ENCODE measurements around the gene ZNF598.
"Not testable (repeated sequence)": the region's sequence is repeated elsewhere in the genome, so short reads cannot be mapped to it uniquely, and the experiment has no call there.

The ZNF598 gene

DNA sequence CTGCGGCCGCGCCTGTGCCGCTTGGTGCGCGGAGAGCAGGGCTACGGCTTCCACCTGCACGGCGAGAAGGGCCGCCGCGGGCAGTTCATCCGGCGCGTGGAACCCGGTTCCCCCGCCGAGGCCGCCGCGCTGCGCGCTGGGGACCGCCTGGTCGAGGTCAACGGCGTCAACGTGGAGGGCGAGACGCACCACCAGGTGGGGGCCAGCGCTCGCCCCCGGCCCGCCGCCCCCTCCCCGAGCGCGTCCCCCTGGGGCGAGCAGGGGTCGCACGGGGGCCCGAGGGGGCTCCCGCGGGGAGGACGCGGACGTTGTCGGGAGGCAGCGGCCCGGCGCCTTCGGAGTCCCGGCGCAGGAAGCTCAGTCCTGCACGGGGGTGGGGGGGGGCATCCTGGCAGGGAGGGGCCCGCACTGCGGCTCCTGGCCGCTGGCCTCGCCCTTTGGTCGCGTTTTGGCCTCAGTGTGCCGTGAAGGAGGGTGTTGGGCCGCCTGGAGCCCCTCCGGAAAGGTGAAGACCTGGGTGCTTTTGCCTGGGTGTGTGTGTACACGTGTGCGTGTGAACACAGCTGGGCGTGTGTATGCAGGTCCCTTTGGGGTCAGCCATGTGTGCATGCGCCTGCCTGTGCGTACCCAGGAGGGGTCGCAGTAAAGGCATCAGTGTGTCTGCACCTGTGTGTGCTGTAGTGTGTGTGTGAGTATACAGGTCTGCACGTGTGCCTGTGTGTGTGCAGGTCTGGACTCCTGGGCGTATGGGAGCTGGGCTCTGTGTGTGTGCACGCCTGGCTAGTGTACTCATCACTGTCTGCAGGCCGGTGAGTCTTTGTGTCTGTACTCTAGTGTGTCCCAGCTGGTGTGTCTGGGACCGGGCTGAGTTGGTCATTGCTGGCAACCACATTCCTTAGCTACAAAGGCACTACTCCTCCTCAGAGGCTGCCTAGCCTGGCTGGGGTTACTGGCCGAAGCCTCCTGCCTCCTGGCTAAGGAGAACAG lies 17.7 kb upstream of the ZNF598 start:
- no peak for DNase-seq

DNA sequence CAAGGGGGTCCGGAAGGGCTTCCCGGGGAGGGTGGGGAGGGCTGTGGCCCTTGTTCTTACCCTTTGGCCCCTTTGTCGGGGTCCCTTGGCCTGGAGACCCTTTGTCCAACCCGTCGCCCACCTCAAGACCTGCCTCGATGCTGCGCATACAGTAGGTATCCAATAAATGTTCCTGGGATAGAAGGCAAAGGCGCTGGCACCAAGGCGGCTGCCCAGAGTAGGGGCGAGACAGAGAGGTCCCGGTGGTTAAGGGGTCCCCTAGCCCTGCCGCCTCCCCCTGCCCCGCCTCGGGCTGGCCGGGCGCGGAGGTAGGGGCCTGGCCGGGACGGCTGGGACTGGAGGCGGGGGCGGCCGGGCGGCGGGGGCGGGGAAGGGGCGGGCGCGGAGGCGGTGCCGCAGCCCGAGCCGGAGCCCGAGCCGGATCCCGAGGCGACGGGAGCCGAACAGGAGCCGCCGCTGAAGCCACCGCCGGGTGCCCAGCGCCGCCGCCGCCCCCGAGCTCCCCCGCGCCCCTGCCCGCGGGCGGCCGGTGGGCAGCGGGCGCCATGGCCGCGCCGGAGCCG lies 16.9 kb upstream of the ZNF598 start, which contains the start of gene NHERF2:
Gene NHERF2, plus strand, starts transcription at position 442 of the 563 bp plus-strand sequence. Its CDS starts 104 bp downstream, at position 546.
- no peak for DNase-seq

DNA sequence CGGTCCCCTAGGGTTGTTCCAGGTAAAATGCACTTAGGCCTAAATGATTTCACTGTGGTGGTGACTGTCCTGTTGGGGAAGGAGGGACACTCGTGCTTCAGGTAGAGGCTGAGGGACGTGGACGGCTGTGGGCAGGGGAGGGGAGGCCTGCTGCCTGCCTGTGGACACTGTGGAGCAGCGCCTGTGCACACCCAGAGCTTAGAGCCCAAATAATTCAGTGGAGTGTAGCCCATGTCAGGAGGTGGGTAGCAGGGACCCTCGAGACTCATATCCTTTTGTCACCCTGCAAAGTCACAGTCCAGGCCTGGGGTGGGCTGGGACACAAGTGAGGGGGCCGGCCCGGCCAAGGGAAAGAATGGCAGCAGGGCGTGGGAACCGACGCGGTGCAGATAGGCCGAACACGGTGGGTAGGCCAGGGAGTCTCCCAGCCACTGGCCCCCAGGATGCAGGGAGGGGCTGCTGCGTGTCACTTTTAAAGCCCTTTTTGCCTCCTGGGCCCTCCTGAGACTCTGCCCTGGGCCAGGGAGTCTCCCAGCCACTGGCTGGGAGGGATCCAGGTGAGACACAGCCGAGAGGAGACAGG lies 16.3 kb upstream of the ZNF598 start:
- DNase-seq: no peak

DNA sequence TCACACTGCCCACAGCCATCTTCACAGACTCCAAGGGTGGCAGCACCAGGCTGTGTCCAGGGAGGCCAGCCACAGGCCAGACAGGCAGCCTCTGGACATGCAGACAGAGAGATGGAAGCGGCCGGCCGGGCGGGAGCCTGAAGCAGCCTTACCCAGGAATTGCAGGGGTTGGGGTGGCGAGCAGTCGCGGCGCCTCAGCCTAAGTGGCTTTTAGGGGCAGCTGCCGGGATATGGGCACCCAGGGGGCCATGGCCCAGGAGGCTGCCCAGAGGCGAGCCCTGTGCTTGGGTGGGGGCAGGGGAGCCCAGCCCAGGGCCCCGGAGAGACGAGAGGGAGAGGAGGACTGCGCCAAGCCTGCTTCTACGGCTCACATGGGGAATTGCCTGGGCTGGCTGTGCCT lies 15.6 kb upstream of the ZNF598 start:
- DNase-seq: no peak

DNA sequence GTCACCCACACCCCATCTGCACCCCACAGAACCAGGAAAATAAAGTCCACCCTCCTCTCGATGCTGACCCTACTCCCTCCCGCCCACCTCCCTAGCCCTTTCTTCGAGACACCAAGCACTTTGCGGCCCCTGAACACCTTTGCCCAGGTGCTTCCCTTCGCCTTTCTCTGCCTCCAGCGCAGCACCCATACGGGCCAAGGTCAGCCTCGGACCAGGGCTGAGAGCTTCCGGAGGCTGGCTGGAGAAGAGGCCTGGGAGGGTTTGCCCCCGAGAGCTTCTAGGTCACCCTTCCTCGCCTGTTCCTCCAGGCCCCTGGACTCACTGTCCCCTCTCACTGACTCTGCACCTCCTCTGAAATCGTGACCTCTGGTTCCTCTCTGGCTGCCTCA lies 14.4 kb upstream of the ZNF598 start:
- DNase-seq: no peak

DNA sequence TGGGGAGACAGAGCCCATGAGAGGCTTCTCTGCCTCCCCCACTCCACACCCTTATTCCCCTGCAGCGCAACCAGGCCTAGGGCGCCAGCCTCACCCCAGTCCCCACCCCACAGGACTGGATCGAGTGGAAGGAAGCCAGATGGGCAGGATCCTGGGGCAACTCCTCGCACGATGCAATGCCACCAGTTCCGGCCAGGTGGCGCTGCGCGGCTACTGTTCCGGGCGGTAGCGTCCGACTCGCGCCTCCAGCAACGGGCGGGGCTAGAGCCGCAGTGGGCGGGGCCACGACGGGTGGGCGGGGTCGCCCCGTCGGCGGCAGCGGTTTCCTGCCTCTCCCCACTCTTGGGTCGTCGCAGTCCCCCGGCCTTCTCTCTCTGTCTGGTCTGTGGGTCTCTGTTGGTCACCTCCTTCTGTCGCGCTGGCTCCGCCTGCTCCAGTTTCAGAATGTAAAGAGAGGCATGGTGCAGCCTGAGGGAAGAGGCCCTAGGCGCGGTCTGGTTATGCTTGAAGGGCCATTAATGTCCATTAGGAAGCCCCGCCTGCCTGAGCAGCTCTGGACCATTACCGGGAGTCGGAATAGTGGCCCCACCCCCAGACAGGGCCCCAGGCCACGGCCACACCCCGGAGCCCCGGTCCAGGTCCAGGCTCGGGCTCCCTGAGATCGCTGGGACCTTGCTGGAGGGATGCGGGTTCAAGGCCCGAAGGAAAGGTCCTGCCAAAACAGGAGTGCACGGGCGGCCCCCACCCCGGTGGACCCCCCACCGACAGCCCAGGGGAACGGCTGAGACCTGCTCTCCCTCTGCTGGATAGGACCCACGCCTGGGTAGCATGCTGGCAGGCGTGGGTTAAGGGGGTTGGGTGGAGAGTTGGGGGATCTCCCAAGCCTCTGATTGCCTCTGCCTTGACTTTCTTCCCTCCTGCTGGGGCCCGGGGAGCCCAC lies 13.7 kb upstream of the ZNF598 start:
- peak; percentile 96 for DNase-seq

DNA sequence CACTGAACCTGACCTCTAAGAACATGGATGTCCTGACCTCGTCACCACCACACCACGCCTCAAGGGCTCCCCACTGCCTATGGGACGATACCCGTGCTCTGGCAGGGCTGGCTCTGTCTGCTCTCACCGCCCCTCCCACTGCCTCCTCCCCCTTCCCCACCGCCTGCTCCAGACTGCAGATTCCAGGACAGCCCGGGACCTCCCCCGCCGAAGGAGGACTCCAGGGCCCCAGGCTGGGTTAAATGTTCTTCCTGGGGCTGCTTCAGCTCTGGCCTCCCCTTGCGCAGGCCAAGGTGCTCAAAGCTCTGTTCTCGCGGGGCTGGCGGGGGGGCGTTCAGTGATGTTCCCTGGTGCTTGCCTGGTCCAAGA lies 13.1 kb upstream of the ZNF598 start:
- peak; percentile 31 for DNase-seq

DNA sequence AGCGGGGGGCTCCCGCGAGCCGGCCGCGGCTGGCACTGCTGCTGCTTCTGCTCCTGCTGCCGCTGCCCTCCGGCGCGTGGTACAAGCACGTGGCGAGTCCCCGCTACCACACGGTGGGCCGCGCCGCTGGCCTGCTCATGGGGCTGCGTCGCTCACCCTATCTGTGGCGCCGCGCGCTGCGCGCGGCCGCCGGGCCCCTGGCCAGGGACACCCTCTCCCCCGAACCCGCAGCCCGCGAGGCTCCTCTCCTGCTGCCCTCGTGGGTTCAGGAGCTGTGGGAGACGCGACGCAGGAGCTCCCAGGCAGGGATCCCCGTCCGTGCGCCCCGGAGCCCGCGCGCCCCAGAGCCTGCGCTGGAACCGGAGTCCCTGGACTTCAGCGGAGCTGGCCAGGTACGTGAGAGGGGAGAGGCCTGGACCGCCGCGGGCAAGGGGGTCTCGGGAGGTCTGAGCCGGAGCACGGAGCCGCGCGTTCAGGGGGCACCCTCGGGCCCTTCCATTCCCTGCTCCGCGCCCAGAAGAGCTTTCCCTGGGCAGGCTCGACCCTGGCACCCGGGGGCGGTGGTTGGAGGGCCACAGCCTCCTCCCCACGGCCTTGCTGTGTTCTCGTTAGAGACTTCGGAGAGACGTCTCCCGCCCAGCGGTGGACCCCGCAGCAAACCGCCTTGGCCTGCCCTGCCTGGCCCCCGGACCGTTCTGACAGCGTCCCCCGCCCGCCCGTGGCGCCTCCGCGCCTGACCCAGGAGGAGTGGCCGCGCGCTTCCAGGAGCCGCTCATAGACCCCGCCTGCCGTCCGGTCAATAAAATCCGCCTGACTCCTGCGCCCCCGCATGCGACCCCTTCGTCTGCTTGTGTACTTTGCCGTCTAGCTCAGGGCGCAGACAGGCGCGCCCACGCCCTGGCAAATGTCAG lies 10.6 kb upstream of the ZNF598 start:
- no peak for DNase-seq

DNA sequence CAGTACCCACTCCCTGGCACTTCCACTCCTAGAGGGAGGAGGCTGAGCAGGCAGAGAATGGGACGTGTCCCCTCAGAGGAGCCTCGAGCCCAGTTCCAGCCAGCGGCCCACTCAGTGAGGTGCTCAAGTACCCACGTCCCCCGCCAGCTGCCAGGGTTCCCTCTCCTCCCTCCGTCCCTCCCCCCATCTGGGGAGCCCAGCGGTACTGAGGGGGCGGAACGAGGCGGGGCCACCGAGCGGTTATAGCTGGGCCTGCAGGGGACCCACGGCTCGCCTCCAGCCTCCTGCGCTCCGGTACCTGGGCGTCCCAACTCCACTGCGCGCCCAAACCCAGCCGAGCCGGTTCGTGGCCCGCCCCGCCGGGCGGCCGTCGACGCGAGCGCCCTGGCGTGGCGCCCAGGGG lies 9.9 kb upstream of the ZNF598 start, which contains the start of gene NPW:
Gene NPW, plus strand, starts transcription at position 268 of the 403 bp plus-strand sequence.
- no peak for DNase-seq

DNA sequence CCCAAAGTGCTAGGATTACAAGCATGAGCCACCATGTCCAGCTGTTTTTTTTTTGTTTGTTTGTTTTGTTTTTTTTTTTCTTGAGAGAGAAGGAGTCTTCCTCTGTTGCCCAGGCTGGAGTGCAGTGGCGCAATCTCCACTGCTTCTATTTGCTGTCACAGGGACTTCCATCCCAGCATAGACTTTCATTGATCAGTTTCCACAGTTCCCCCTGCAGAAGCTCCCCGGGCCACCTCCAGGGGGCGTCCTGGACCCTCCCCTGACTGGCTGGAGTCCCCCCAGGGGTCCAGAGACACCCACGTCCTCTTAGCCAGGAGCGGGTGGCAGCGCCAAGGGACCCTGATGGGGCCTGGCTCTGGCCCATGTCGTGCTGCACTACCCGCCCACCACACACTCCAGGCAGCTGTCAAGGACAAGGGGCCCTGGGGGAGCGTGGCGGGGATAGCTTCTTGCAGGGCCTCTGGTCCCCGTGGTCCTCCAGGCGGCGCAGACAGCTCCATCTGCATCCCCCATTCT lies 6.8 kb upstream of the ZNF598 start:
- DNase-seq: no peak

DNA sequence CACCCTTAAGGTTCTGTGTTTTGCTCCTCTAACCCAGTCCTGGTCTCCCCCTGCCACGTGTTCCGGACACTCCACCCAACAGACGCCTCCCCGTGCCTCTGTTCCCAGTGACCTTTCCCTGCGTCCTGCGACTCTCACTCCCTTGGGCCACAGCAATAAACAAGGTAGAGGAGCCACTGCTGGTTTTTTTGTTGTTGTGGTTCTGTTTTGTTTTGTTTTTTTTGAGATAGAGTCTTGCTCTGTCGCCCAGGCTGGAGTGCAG lies 6.3 kb upstream of the ZNF598 start:
- DNase-seq: no peak

DNA sequence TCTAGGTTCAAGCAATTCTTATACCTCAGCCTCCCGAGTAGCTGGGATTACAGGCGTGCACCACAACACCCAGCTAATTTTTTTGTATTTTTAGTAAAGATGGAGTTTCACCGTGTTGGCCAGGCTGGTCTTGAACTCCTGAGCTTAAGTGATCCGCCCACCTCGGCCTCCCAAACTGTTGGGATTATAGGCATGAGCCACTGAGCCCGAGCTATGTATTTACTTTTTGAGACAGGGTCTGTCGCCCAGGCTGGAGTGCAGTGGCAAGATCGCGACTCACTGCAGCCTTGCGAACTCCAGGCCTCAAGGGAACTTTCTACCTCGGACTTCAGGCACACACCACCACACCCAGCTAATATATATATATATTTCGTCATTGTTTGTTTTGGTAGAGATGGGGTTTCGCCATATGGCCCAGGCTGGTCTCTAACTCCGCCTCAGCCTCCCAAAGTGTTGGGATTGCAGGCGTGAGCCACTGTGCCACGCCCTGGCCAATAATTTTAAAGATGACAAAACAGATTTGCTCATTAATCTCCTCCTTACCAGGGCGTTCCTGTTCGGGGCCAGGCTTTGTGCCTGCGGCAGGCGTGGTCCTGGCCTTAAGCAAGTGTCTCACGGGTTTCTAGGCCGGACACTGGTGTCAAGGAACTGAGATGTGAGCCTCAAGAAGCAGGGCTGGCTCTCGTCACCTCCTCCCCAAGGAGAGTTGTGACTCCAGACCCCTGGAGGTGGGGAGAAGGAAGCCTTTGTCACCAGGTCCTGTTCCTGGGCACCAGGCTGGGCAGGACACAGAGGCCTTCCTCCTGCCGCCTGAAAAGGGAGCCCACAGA lies 5.7 kb upstream of the ZNF598 start:
- DNase-seq: no peak

DNA sequence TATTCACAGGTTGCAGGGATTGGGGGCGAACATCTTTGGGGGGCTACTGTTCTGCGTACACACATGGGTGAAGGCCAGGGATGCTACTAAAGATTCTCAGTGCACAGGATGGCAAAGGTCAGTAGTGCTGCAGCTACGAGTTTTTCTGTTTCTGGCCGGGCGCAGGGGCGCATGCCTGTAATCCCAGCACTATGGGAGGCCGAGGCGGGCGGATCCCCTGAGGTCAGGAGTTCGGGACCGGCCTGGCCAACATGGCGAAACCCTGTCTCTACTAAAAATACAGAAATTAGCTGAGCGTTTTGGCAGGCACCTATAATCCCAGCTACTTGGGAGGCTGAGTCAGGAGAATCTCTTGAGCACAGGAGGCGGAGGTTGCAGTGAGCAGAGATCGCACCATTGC lies 3.9 kb upstream of the ZNF598 start:
- DNase-seq: no peak

DNA sequence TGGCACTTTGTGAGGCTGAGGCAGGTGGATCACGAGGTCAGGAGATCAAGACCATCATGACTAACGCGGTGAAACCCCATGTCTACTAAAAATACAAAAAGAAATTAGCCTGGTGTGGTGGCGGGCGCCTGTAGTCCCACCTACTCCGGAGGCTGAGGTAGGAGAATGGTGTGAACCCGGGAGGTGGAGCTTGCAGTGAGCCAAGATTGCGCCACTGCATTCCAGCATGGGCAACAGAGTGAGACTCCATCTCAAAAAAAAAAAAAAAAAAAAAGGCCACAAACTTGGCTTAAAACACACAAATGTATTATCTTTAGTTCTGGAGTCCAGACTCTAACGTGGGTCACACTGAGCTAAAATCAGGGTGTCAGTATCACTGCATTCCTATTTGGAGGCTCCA lies 2.1 kb upstream of the ZNF598 start:
- DNase-seq: not testable (repeated sequence)

DNA sequence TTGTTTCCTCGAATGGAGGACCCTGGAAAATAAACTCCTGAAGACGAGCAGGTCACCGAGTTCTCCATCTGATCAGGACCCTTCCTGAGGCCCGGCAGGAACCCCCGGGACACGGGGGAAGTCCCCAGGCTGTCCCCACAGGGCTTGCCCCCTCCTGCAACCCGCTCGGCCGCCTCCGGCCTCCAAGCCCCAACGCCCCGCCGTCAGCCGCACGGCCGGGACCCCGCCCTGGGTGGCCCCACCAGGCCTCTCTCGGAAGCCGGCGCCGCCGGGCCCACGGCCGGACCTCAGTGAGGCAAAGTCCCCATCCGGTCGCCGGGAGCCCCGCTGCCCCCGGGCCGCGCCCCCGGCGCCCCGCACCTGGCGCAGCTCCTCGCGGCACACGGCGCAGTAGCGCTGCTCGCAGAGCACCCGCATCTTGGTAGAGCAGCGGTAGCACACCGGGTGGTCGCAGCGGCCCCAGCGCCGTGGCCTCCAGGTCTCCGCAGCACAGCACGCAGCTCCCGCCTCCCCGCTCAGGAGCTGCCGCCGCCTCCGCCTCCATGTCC lies 383 bp downstream of the ZNF598 start:
- peak; percentile 23 for DNase-seq

DNA sequence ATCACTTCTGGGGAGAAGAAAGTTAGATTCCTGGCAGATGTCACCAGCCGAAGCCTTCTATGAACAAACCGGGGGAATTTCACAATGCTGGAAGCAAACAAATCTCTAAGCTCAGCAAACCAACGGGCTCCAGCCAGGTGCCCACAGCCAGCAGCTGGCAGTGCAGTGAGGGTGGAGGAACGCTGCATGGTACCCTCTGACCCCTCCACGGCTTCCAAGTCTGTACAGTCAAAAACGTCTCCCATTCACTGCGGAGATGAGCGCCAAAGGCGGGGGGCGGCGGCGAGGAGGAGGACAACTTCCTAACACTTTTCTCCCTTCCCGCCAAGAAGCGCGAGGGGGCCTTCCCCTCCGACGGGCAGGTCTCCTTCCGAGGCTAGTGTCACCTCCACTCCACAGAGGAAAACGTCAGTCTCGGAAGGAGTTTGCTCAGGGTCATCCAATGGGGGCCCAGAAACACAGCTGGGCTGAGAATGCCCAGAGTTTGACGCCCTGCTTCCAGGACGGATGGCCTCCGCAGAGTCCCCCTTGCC lies 924 bp downstream of the ZNF598 start:
- peak; percentile 59 for DNase-seq

DNA sequence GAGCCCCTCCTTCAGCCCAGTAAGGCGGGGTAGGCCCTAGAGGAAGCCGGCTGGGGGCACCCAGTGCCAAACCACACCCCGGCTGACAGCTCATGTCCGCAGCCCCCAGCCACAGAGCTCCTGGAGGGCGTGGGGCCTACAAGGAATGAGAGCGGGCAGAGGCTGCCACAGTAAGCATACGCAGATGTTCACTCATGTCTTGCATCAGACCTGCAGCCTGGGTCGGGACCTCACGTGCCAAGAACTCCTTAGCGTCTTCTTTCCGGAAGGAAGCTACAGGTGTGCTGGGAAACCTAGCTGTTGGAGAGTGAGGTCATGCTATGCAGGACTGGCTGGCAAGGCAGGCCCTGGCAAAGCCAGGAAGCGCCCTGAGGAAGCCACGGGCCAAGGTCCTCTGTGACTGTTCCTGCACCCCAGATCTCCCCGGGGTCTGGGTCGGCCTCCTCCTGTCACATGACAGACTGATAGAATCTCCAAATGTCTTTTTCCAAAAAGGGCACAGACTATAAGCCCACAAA lies 1.6 kb downstream of the ZNF598 start:
- DNase-seq: peak; percentile 64

DNA sequence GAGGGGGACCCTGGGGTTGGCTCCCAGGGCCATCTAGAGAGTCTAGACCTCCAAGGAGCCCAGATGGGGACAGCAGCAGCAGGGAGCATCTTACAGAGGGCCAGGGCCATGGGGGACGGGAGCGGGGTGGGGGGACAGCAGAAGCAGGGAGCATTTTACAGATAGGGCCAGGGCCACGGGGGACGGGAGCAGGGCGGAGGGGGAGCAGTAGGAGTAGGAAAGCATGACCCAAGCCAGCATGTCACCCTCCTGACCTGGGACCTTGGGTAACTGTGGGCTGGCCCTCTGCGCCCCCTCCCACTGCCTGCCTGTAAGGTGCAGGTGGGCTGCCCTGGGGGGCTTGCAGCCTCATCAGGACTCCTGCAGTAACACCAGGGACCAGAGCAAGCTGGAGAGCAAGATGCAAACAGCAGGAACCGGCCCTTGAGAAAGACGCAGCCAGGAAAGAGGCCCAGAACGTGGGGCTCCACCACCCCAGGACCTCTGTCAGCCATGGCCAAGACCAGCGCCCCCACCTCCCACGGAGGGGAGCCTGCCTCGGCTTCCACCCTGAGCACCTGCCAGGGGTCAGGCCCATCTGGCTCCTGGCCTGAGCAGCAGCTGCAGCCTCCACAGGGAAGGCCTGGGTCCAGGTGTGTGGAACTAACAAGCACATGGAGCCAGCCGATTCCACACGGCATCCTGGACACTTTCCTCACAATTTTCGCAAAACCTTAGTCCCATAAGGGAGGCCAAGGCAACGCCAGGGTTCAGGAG lies 2.4 kb downstream of the ZNF598 start:
- no peak for DNase-seq

DNA sequence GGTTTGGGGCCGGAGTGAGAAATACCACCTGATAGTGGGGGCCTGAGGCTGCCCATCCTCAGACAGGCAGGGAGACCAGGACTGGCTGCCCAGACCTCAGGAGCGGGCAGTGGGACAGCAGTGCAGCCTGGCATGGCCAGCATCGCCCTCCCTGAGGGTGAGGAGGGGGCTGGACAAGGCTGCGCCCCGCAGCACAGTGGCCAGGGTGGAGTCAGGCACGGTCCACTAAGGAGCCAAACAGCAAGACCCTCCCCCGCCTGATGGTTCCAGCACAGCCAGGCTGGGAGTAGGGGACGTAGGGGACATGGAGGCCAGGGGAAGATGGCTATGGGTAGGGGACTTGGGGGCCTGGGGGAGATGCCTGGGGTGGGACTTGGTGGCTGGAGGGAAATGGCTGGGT lies 3.3 kb downstream of the ZNF598 start:
- no peak for DNase-seq
